ENCODE measurements around the gene BMP15.

Gene BMP15

GRCh38 chrX:50881028-50881427 lies 29.5 kb upstream of the BMP15 start:
- TF ChIP-seq CTCF (conservative IDR thresholded peaks at IDR 0.05): no peak
- no peak overlapping the region for H3K27ac ChIP-seq

GRCh38 chrX:50888884-50889283 lies 21.7 kb upstream of the BMP15 start:
- no peak for TF ChIP-seq CTCF (conservative IDR thresholded peaks at IDR 0.05)
- H3K27ac ChIP-seq: no peak overlapping the region

GRCh38 chrX:50889582-50889981 lies 21.0 kb upstream of the BMP15 start:
- TF ChIP-seq CTCF (conservative IDR thresholded peaks at IDR 0.05): no peak

GRCh38 chrX:50893047-50893446 lies 17.5 kb upstream of the BMP15 start:
- no peak overlapping the region for H3K27ac ChIP-seq
- no peak for TF ChIP-seq CTCF (conservative IDR thresholded peaks at IDR 0.05)

More at GRCh38 chrX:50889582-50889981, 21.0 kb upstream of the BMP15 start:
- no peak overlapping the region for H3K27ac ChIP-seq

GRCh38 chrX:50893466-50893865 lies 17.1 kb upstream of the BMP15 start:
- no peak overlapping the region for H3K27ac ChIP-seq
- no peak for TF ChIP-seq CTCF (conservative IDR thresholded peaks at IDR 0.05)

GRCh38 chrX:50905334-50905733 lies 5.2 kb upstream of the BMP15 start:
- TF ChIP-seq CTCF (conservative IDR thresholded peaks at IDR 0.05): peak; percentile 26; the same call in 1 of the 2 replicates
- no peak overlapping the region for H3K27ac ChIP-seq

GRCh38 chrX:50913520-50913919 lies 3.0 kb downstream of the BMP15 start:
- TF ChIP-seq CTCF (conservative IDR thresholded peaks at IDR 0.05): no peak
- no peak overlapping the region for H3K27ac ChIP-seq

GRCh38 chrX:50920132-50920531 lies 9.6 kb downstream of the BMP15 start:
- H3K27ac ChIP-seq: no peak overlapping the region
- TF ChIP-seq CTCF (conservative IDR thresholded peaks at IDR 0.05): peak; percentile 28; the same call in 1 of the 2 replicates
